Measurements from ENCODE around the gene SLC24A2. TPM values are rescaled to one million over a fixed set of nuclear protein-coding genes. Genes with fewer than 3 reads are reported as not detected.

The SLC24A2 gene
- total and polyA plus RNA-seq, 2 experiments from 2014 or later, result 3.5 to 7.1 TPM

DNA sequence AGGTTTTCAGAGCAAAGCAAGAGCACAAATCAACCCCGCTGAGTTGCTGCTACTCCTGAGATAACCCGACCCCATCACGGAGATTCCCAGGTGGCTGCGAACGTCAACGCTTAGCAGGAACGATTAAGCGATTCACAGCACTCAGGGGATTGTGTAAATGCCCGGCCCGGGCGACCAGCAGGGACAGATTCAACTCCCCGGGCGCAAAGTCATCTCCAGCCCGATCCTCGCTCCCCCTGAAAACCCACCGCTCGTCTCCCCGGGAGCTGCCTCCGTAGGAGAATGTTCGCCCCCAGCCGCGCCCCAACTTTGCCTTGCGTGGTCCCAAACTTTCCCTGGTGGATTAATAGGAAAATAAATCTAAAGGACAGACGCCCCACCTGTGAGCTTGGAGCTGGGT lies 685 bp downstream of the SLC24A2 start:
- H3K4me3 Mint-ChIP-seq, result peak overlapping the region; percentile 84
- H3K9me3 Mint-ChIP-seq, result peaks cover 4% of the 10 kb centered on the region; the same call in 1 of the 3 replicates
- Histone ChIP-seq H3K27me3 (ENCODE audit: insufficient read depth) (peaks cover 53% of the 10 kb centered on the region), H3K4me1 (ENCODE audit: insufficient read depth) (peaks cover 35% of the 10 kb centered on the region), H4K20me1 (replicated peaks; ENCODE audit: insufficient read depth) (no peaks in the 10 kb centered on the region), H2AFZ (peak overlapping the region; percentile 90), H3F3A (replicated peaks; ENCODE audit: low read depth) (no peaks in the 10 kb centered on the region), H3K4me3 (peak overlapping the region; percentile 81), H3K27ac (ENCODE audit: low read depth) (no peak overlapping the region), H3K4me2 (peak overlapping the region; percentile 75), H3K79me2 (replicated peaks; ENCODE audit: insufficient read depth) (peaks cover 6% of the 10 kb centered on the region; the same call in 1 of the 2 replicates), H3K36me3 (ENCODE audit: insufficient read depth) (no peaks in the 10 kb centered on the region), H3K9me2 (ENCODE audit: insufficient read depth) (0 out of 2 replicates have a peak, but pooled peaks cover under 1% of the 10 kb centered on the region)
- TF ChIP-seq ZNF114 (CRISPR knock-in tag; IDR thresholded peaks at IDR 0.05) (no peak), NANOG (IDR thresholded peaks at IDR 0.05; ENCODE audit: borderline replicate concordance) (peak; percentile 35; the same call in 1 of the 2 replicates)
- peaks cover 24% of the 10 kb centered on the region for H3K27me3 Mint-ChIP-seq (ENCODE audit: insufficient read depth, low read depth, poor library complexity)
- H3K4me1 Mint-ChIP-seq, result peaks cover 40% of the 10 kb centered on the region
- ATAC-seq (peak; percentile 79), DNase-seq (ENCODE audit: low spot score) (peak; percentile 92)
- H3K36me3 Mint-ChIP-seq (ENCODE audit: low read depth), result peaks cover 16% of the 10 kb centered on the region; the same call in 2 of the 3 replicates
- no peak overlapping the region for H3K27ac Mint-ChIP-seq

DNA sequence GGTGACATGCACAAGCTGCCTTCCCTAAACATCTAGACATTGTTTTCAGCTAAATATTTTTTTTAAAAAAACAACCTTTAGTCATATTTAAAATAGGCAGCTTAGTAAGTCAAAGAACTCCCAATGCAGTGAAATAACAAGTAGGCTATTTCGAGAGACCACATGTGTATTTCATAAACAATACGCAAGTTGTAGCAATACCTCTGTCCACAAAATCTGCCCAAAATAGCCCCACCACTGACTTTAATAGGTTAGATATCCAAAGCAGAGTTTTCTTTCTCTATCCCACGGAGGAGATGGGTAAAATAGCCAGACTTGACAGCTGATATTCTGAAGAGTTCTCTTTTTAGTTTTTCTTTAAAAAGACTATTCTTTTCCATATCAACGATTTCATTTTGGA lies 1.2 kb downstream of the SLC24A2 start:
- H3K36me3 ChIP-seq (ENCODE audit: insufficient read depth), result no peaks in the 10 kb centered on the region
- H3K27ac ChIP-seq (ENCODE audit: low read depth), result no peak overlapping the region
- peak overlapping the region; percentile 75 for H3K4me2 ChIP-seq
- H3K27me3 Mint-ChIP-seq (ENCODE audit: insufficient read depth, low read depth, poor library complexity), result peaks cover 21% of the 10 kb centered on the region
- peaks cover 36% of the 10 kb centered on the region for H3K4me1 Mint-ChIP-seq
- no peaks in the 10 kb centered on the region for H3F3A ChIP-seq (replicated peaks; ENCODE audit: low read depth)
- H3K9me2 ChIP-seq (ENCODE audit: insufficient read depth), result no peaks in the 10 kb centered on the region
- DNase-seq (ENCODE audit: low spot score) (no peak), ATAC-seq (no peak)
- H3K27ac Mint-ChIP-seq, result no peak overlapping the region
- H2AFZ ChIP-seq, result no peak overlapping the region
- peak overlapping the region; percentile 84 for H3K4me3 Mint-ChIP-seq
- H3K79me2 ChIP-seq (replicated peaks; ENCODE audit: insufficient read depth), result peaks cover 6% of the 10 kb centered on the region; the same call in 1 of the 2 replicates
- H3K4me3 ChIP-seq, result peak overlapping the region; percentile 81
- peaks cover 30% of the 10 kb centered on the region for H3K4me1 ChIP-seq (ENCODE audit: insufficient read depth)
- peaks cover 53% of the 10 kb centered on the region for H3K27me3 ChIP-seq (ENCODE audit: insufficient read depth)
- H3K36me3 Mint-ChIP-seq (ENCODE audit: low read depth), result peaks cover 16% of the 10 kb centered on the region; the same call in 2 of the 3 replicates
- TF ChIP-seq NANOG (IDR thresholded peaks at IDR 0.05; ENCODE audit: borderline replicate concordance) (no peak), JUNB (IDR thresholded peaks at IDR 0.05; ENCODE audit: unreplicated experiment) (no peak)
- TF ChIP-seq, protein P1, sequence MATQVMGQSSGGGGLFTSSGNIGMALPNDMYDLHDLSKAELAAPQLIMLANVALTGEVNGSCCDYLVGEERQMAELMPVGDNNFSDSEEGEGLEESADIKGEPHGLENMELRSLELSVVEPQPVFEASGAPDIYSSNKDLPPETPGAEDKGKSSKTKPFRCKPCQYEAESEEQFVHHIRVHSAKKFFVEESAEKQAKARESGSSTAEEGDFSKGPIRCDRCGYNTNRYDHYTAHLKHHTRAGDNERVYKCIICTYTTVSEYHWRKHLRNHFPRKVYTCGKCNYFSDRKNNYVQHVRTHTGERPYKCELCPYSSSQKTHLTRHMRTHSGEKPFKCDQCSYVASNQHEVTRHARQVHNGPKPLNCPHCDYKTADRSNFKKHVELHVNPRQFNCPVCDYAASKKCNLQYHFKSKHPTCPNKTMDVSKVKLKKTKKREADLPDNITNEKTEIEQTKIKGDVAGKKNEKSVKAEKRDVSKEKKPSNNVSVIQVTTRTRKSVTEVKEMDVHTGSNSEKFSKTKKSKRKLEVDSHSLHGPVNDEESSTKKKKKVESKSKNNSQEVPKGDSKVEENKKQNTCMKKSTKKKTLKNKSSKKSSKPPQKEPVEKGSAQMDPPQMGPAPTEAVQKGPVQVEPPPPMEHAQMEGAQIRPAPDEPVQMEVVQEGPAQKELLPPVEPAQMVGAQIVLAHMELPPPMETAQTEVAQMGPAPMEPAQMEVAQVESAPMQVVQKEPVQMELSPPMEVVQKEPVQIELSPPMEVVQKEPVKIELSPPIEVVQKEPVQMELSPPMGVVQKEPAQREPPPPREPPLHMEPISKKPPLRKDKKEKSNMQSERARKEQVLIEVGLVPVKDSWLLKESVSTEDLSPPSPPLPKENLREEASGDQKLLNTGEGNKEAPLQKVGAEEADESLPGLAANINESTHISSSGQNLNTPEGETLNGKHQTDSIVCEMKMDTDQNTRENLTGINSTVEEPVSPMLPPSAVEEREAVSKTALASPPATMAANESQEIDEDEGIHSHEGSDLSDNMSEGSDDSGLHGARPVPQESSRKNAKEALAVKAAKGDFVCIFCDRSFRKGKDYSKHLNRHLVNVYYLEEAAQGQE (IDR thresholded peaks at IDR 0.05; ENCODE audit: unreplicated experiment), result no peak
- TF ChIP-seq, protein P2, sequence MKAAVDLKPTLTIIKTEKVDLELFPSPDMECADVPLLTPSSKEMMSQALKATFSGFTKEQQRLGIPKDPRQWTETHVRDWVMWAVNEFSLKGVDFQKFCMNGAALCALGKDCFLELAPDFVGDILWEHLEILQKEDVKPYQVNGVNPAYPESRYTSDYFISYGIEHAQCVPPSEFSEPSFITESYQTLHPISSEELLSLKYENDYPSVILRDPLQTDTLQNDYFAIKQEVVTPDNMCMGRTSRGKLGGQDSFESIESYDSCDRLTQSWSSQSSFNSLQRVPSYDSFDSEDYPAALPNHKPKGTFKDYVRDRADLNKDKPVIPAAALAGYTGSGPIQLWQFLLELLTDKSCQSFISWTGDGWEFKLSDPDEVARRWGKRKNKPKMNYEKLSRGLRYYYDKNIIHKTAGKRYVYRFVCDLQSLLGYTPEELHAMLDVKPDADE (IDR thresholded peaks at IDR 0.05), result no peak
- no peaks in the 10 kb centered on the region for H4K20me1 ChIP-seq (replicated peaks; ENCODE audit: insufficient read depth)
- peaks cover 4% of the 10 kb centered on the region; the same call in 1 of the 3 replicates for H3K9me3 Mint-ChIP-seq

Data from GM23338 (cell line).